ENCODE results near the gene FARP2.

The FARP2 gene

DNA sequence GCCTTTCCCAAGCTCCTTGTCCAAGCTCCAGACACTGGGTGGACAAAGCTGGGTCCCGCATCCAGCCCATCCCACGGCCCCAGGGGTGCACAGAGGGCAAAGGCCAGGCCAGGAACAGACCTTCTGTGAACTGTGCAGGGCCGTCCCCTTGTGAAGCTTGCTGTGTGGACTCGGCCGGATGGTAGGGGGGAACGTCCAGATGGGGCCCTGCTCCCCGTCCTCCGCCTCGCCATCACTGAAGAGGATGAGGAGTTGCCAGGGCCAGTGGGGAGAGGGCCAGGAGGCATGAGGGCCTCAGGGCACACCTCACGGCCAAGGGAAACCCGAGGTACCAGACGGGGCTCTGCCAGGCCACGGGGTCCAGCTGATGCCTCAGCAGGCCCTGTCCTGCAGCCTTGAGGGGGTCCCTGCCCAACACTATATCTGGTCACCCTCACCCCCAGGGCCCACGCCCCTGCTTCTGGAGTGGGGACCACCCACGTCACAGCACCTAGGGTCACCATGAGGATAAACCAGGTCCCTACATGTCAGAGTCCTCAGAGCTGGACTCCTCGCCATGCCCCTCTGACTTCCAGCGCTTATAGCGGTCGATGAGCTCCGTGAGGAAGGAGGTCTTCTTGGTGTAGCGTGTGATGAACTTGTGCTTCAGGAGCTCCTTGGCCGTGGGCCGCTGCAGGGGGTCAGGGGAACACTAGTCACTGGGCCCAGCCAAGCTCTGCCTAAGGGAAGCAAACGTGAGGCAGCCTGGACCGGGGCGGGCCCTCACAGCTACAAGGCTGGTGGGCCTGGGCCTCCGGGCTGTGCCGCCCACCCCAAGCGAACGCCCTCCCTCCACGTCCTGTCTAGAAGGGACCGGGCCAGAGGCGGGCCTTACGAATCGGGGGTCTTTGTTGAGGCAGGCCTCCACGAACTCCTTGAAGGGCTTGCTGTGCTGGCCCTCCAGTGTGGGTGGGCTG lies 142.3 kb downstream of the FARP2 start:
- Histone ChIP-seq H2AFZ (ENCODE audit: low read length) (no peak overlapping the region), H3K4me1 (ENCODE audit: control insufficient read depth in 2 of 2, insufficient read depth in 1 of 2, low read depth in 1 of 2, low read length in 2 of 2) (no peaks in the 10 kb centered on the region), H3K36me3 (replicated peaks in 1 of 2; ENCODE audit: control insufficient read depth in 2 of 2, insufficient read depth in 2 of 2, low read length in 2 of 2) (peaks cover 58 to 90% of the 10 kb centered on the region in 2 donors), H2BK120ac (ENCODE audit: low read depth, low read length) (no peak overlapping the region), H3K4me3 (ENCODE audit: low read length in 2 of 2) (no peak overlapping the region), H3K79me1 (ENCODE audit: low read depth, low read length) (peaks cover 18% of the 10 kb centered on the region), H3K18ac (ENCODE audit: low read length) (no peak overlapping the region), H3K27me3 (ENCODE audit: control insufficient read depth in 3 of 3, insufficient read depth in 3 of 3, low read depth in 1 of 3, low read length in 3 of 3) (no peaks in the 10 kb centered on the region), H3K23ac (ENCODE audit: low read depth, low read length, poor library complexity) (peak overlapping the region; percentile 65), H3K9me3 (replicated peaks in 1 of 2; ENCODE audit: control insufficient read depth in 2 of 2, insufficient read depth in 1 of 2, low read depth in 1 of 2, low read length in 2 of 2) (no peaks in the 10 kb centered on the region), H2BK12ac (ENCODE audit: low read length) (peak overlapping the region; percentile 22), H2AK5ac (ENCODE audit: low read depth, low read length) (no peak overlapping the region), H3K14ac (ENCODE audit: low read length) (peak overlapping the region; percentile 56), H4K91ac (ENCODE audit: low read depth, low read length, poor library complexity) (no peak overlapping the region), H2BK15ac (ENCODE audit: low read length) (no peak overlapping the region), H3K27ac (replicated peaks; ENCODE audit: low read length) (no peak overlapping the region), H2BK5ac (ENCODE audit: low read length) (no peak overlapping the region), H3K4me2 (ENCODE audit: insufficient read depth, low read length, poor library complexity, severe bottlenecking) (no peak overlapping the region), H3K4ac (ENCODE audit: low read length) (no peak overlapping the region), H3K9ac (ENCODE audit: low read depth, low read length, poor library complexity) (peak overlapping the region; percentile 21), H4K8ac (ENCODE audit: low read depth, low read length) (no peak overlapping the region)
- no CpG with 5 or more reads among the region's 36 CpGs for WGBS, 2 donors (ENCODE audit: extremely low coverage in 2 of 2, insufficient read length in 2 of 2, insufficient replicate concordance in 1 of 2)
- DNase-seq (ENCODE audit: low spot score) = no peak

- Histone ChIP-seq H3K23ac (ENCODE audit: low read depth, low read length, poor library complexity) (no peak overlapping the region), H3K27me3 (ENCODE audit: control insufficient read depth in 3 of 3, insufficient read depth in 3 of 3, low read depth in 1 of 3, low read length in 3 of 3) (no peaks in the 10 kb centered on the region), H3K9ac (ENCODE audit: low read depth, low read length, poor library complexity) (no peak overlapping the region), H2BK120ac (ENCODE audit: low read depth, low read length) (no peak overlapping the region), H3K4me3 (ENCODE audit: low read length in 2 of 2) (no peak overlapping the region), H3K14ac (ENCODE audit: low read length) (no peak overlapping the region), H3K18ac (ENCODE audit: low read length) (no peak overlapping the region), H2BK5ac (ENCODE audit: low read length) (no peak overlapping the region), H2AFZ (ENCODE audit: low read length) (no peak overlapping the region), H3K4ac (ENCODE audit: low read length) (no peak overlapping the region), H3K36me3 (replicated peaks in 1 of 2; ENCODE audit: control insufficient read depth in 2 of 2, insufficient read depth in 2 of 2, low read length in 2 of 2) (peaks cover 56 to 89% of the 10 kb centered on the region in 2 donors), H4K91ac (ENCODE audit: low read depth, low read length, poor library complexity) (no peak overlapping the region), H2BK12ac (ENCODE audit: low read length) (no peak overlapping the region), H2BK15ac (ENCODE audit: low read length) (no peak overlapping the region), H3K27ac (replicated peaks; ENCODE audit: low read length) (no peak overlapping the region), H3K79me1 (ENCODE audit: low read depth, low read length) (peaks cover 18% of the 10 kb centered on the region), H3K4me2 (ENCODE audit: insufficient read depth, low read length, poor library complexity, severe bottlenecking) (no peak overlapping the region), H4K8ac (ENCODE audit: low read depth, low read length) (no peak overlapping the region), H3K4me1 (ENCODE audit: control insufficient read depth in 2 of 2, insufficient read depth in 1 of 2, low read depth in 1 of 2, low read length in 2 of 2) (no peaks in the 10 kb centered on the region), H3K9me3 (replicated peaks in 1 of 2; ENCODE audit: control insufficient read depth in 2 of 2, insufficient read depth in 1 of 2, low read depth in 1 of 2, low read length in 2 of 2) (no peaks in the 10 kb centered on the region), H2AK5ac (ENCODE audit: low read depth, low read length) (no peak overlapping the region)
- WGBS, 2 donors (ENCODE audit: extremely low coverage in 2 of 2, insufficient read length in 2 of 2, insufficient replicate concordance in 1 of 2) = no CpG with 5 or more reads among the region's 28 CpGs
- DNase-seq (ENCODE audit: low spot score) = no peak
Observed at GRCh38 chr2:241499146-241499965, 143.3 kb downstream of the FARP2 start.

GRCh38 chr2:241500016-241500415 lies 143.9 kb downstream of the FARP2 start:
- H2AK5ac ChIP-seq (ENCODE audit: low read depth, low read length) = no peak overlapping the region
- H2BK15ac ChIP-seq (ENCODE audit: low read length) = no peak overlapping the region
- H3K9ac ChIP-seq (ENCODE audit: low read depth, low read length, poor library complexity) = no peak overlapping the region
- no peak overlapping the region for H4K8ac ChIP-seq (ENCODE audit: low read depth, low read length)
- no peaks in the 10 kb centered on the region for H3K9me3 ChIP-seq (replicated peaks in 1 of 2; ENCODE audit: control insufficient read depth in 2 of 2, insufficient read depth in 1 of 2, low read depth in 1 of 2, low read length in 2 of 2)
- H3K79me1 ChIP-seq (ENCODE audit: low read depth, low read length) = peaks cover 18% of the 10 kb centered on the region
- H3K23ac ChIP-seq (ENCODE audit: low read depth, low read length, poor library complexity) = no peak overlapping the region
- no CpG with 5 or more reads among the region's 10 CpGs for WGBS, 2 donors (ENCODE audit: extremely low coverage in 2 of 2, insufficient read length in 2 of 2, insufficient replicate concordance in 1 of 2)
- no peaks in the 10 kb centered on the region for H3K4me1 ChIP-seq (ENCODE audit: control insufficient read depth in 2 of 2, insufficient read depth in 1 of 2, low read depth in 1 of 2, low read length in 2 of 2)
- H2BK120ac ChIP-seq (ENCODE audit: low read depth, low read length) = no peak overlapping the region
- H2AFZ ChIP-seq (ENCODE audit: low read length) = no peak overlapping the region
- no peak overlapping the region for H3K4ac ChIP-seq (ENCODE audit: low read length)
- no peak overlapping the region for H4K91ac ChIP-seq (ENCODE audit: low read depth, low read length, poor library complexity)
- no peak overlapping the region for H3K18ac ChIP-seq (ENCODE audit: low read length)
- no peaks in the 10 kb centered on the region for H3K27me3 ChIP-seq (ENCODE audit: control insufficient read depth in 3 of 3, insufficient read depth in 3 of 3, low read depth in 1 of 3, low read length in 3 of 3)
- H2BK5ac ChIP-seq (ENCODE audit: low read length) = no peak overlapping the region
- no peak for DNase-seq (ENCODE audit: low spot score)
- no peak overlapping the region for H3K4me3 ChIP-seq (ENCODE audit: low read length in 2 of 2)
- H3K36me3 ChIP-seq (replicated peaks in 1 of 2; ENCODE audit: control insufficient read depth in 2 of 2, insufficient read depth in 2 of 2, low read length in 2 of 2) = peaks cover 51 to 87% of the 10 kb centered on the region in 2 donors
- no peak overlapping the region for H2BK12ac ChIP-seq (ENCODE audit: low read length)
- no peak overlapping the region for H3K27ac ChIP-seq (replicated peaks; ENCODE audit: low read length)
- no peak overlapping the region for H3K4me2 ChIP-seq (ENCODE audit: insufficient read depth, low read length, poor library complexity, severe bottlenecking)
- H3K14ac ChIP-seq (ENCODE audit: low read length) = no peak overlapping the region
